IMR-90 (cell line): ENCODE measurements around the gene ZFHX3. TPM values are rescaled to one million over a fixed set of nuclear protein-coding genes. Genes with fewer than 3 reads are reported as not detected.

ENCODE experiments used
- ATAC-seq: fragments of 200-7000 bp; cut with Tn5 transposase; 2 replicates; pipeline ENCODE4 v1.9.1; 2020; ENCODE audit warnings: low read depth, mild to moderate bottlenecking, moderate library complexity
- BruUV-seq: library from RNA; stranded (reverse); fragments of 400-500 nt; replicated peaks from 2 replicates; lab custom pipeline; 2021; lab: Mats Ljungman, UMichigan
- CTCF ChIA-PET: fragments of 300-600 bp; formaldehyde crosslinking; extraction: SDS; loops from one replicate; lab custom pipeline; 2021; ENCODE audit warnings: antibody characterized with exemption; lab: Yijun Ruan, JAX
- POLR2A ChIA-PET: fragments of 300-600 bp; sonication (Branson Sonifier 250); formaldehyde crosslinking; loops from one replicate; lab custom pipeline; 2022; ENCODE audit warnings: antibody characterized with exemption; ENCODE audit not compliant: unreplicated experiment; lab: Charles Lee
- DNase-seq: peaks from one replicate; pipeline ENCODE4 v3.0.0; 2013
- H2AFZ ChIP-seq: replicated peaks from 2 replicates; pipeline ENCODE3; 2013; ENCODE audit warnings: low read length, mild to moderate bottlenecking; ENCODE audit not compliant: poor library complexity
- H2AK5ac ChIP-seq: 2 replicates; pipeline ENCODE4 v1.6.1; 2013; ENCODE audit warnings: low read depth, low read length, inconsistent platforms
- H2AK9ac ChIP-seq: replicated peaks from 2 replicates; pipeline ENCODE3; 2013; ENCODE audit warnings: mild to moderate bottlenecking, low read depth, low read length, moderate library complexity; ENCODE audit not compliant: poor library complexity
- H2BK120ac ChIP-seq: 2 replicates; pipeline ENCODE4 v1.6.1; 2013; ENCODE audit warnings: low read depth, low read length, inconsistent platforms
- H2BK15ac ChIP-seq: 3 replicates; pipeline ENCODE4 v1.6.1; 2013; ENCODE audit warnings: low read depth, low read length, inconsistent platforms
- H2BK20ac ChIP-seq: 2 replicates; pipeline ENCODE4 v1.6.1; 2013; ENCODE audit warnings: low read depth, mild to moderate bottlenecking, inconsistent platforms, low read length, moderate library complexity
- H2BK5ac ChIP-seq: 2 replicates; pipeline ENCODE4 v1.6.1; 2013; ENCODE audit warnings: mild to moderate bottlenecking, low read depth, low read length, inconsistent platforms; ENCODE audit not compliant: poor library complexity, severe bottlenecking
- H3K14ac ChIP-seq: replicated peaks from 2 replicates; pipeline ENCODE4 v1.6.1; 2013; ENCODE audit warnings: low read depth, low read length, inconsistent platforms
- H3K18ac ChIP-seq: 2 replicates; pipeline ENCODE4 v1.6.1; 2013; ENCODE audit warnings: low read depth, low read length, control low read depth
- H3K23ac ChIP-seq: 2 replicates; pipeline ENCODE4 v1.6.1; 2013; ENCODE audit warnings: low read depth, low read length, inconsistent platforms
- H3K27ac ChIP-seq: 2 replicates; pipeline ENCODE4 v1.5.1; 2013; ENCODE audit warnings: mild to moderate bottlenecking, control low read depth, low read length; ENCODE audit not compliant: insufficient read depth
- H3K27me3 ChIP-seq: 2 replicates; pipeline ENCODE4 v1.6.1; 2013; ENCODE audit warnings: low read length; ENCODE audit not compliant: control insufficient read depth, insufficient read depth
- H3K36me3 ChIP-seq: 2 replicates; pipeline ENCODE4 v1.6.1; 2013; ENCODE audit warnings: low read length, mixed read lengths; ENCODE audit not compliant: control insufficient read depth, insufficient read depth
- H3K4ac ChIP-seq: 2 replicates; pipeline ENCODE4 v1.6.1; 2013; ENCODE audit warnings: low read depth, low read length, inconsistent platforms
- H3K4me1 ChIP-seq: 2 replicates; pipeline ENCODE4 v1.6.1; 2013; ENCODE audit warnings: low read length, mixed read lengths; ENCODE audit not compliant: control insufficient read depth, insufficient read depth
- H3K4me2 ChIP-seq: 2 replicates; pipeline ENCODE4 v1.6.1; 2013; ENCODE audit warnings: low read depth, mild to moderate bottlenecking, control low read depth, low read length, moderate library complexity
- H3K4me3 ChIP-seq: 2 replicates; pipeline ENCODE4 v1.5.1; 2013; ENCODE audit warnings: low read depth, mild to moderate bottlenecking, control low read depth, low read length, moderate library complexity; ENCODE audit not compliant: insufficient read depth
- H3K56ac ChIP-seq: 2 replicates; pipeline ENCODE4 v1.6.1; 2013; ENCODE audit warnings: low read length, inconsistent platforms; ENCODE audit not compliant: insufficient read depth; ENCODE audit errors: extremely low read depth
- H3K79me1 ChIP-seq, 2 experiments: 2 replicates each; pipeline ENCODE4 v1.6.1; 2013; ENCODE audit warnings: low read length in 2 of 2, inconsistent platforms in 1 of 2, low read depth in 1 of 2
- H3K9ac ChIP-seq: 2 replicates; pipeline ENCODE4 v1.6.1; 2013; ENCODE audit warnings: low read depth, low read length, control low read depth
- H3K9me1 ChIP-seq: 2 replicates; pipeline ENCODE4 v1.6.1; 2013; ENCODE audit warnings: low read length, inconsistent platforms; ENCODE audit not compliant: insufficient read depth
- H3K9me3 ChIP-seq: 2 replicates; pipeline ENCODE4 v1.6.1; 2013; ENCODE audit warnings: low read length; ENCODE audit not compliant: control insufficient read depth, insufficient read depth
- H4K20me1 ChIP-seq: 2 replicates; pipeline ENCODE4 v1.6.1; 2013; ENCODE audit warnings: low read length, inconsistent platforms; ENCODE audit not compliant: insufficient read depth
- H4K5ac ChIP-seq: 2 replicates; pipeline ENCODE4 v1.6.1; 2013; ENCODE audit warnings: mild to moderate bottlenecking, low read depth, low read length, control low read depth
- H4K8ac ChIP-seq, 2 experiments: 2 replicates each; pipeline ENCODE4 v1.6.1; 2013; ENCODE audit warnings: low read depth in 2 of 2, low read length in 2 of 2, control low read depth in 1 of 2, inconsistent platforms in 1 of 2
- H4K91ac ChIP-seq: 2 replicates; pipeline ENCODE4 v1.6.1; 2013; ENCODE audit warnings: low read depth, low read length, inconsistent platforms; ENCODE audit not compliant: insufficient read depth
- BHLHE40 ChIP-seq: fragments of 150-350 bp; IDR thresholded peaks from 2 replicates; pipeline ENCODE4 v1.6.1; 2016; ENCODE audit warnings: mild to moderate bottlenecking, low read depth, low read length
- FOS ChIP-seq: fragments of 150-350 bp; IDR thresholded peaks from 2 replicates; pipeline ENCODE4 v1.6.1; 2016; ENCODE audit warnings: low read depth, low read length
- MAZ ChIP-seq: IDR thresholded peaks from 2 replicates; pipeline ENCODE4 v1.6.1; 2012; ENCODE audit warnings: low read depth, mild to moderate bottlenecking, low read length, improper control_type of control experiment, moderate library complexity, borderline replicate concordance
- RAD21 ChIP-seq: IDR thresholded peaks from 2 replicates; pipeline ENCODE4 v1.6.1; 2012; ENCODE audit warnings: low read length, improper control_type of control experiment
- RFX5 ChIP-seq: IDR thresholded peaks from 2 replicates; pipeline ENCODE4 v1.8.0; 2012; ENCODE audit warnings: low read depth, mild to moderate bottlenecking, low read length, moderate library complexity
- SMC3 ChIP-seq: fragments of 150-350 bp; IDR thresholded peaks from 2 replicates; pipeline ENCODE4 v1.6.1; 2016; ENCODE audit warnings: low read depth, mild to moderate bottlenecking, antibody characterized with exemption, low read length, moderate library complexity
- WGBS, 2 experiments: methylation state at CpG; one replicate each; pipeline versions ENCODE4 v1.1.5 to v1.1.7; 2013; ENCODE audit warnings: missing lambda C conversion rate in 2 of 2; ENCODE audit not compliant: insufficient read length in 1 of 2; ENCODE audit errors: extremely low coverage in 2 of 2; 5-methylcytosine and 5-hydroxymethylcytosine counted together
- dilution Hi-C: fragments of 300-500 bp; cut with HindIII; formaldehyde crosslinking; loops from one replicate; pipeline ENCODE4 v1.14.3; 2018; ENCODE audit warnings: low sequenced_read_pairs; ENCODE audit not compliant: unreplicated experiment
- in situ Hi-C: fragments of 300-500 bp; cut with MboI; formaldehyde crosslinking; loops from 3 replicates; pipeline ENCODE4 v1.14.3; 2019; ENCODE audit warnings: low sequenced_read_pairs, inconsistent platforms, mixed read lengths
- intact Hi-C: fragments of 100-400 bp; cut with micrococcal nuclease; formaldehyde crosslinking; loops from 2 replicates; pipeline ENCODE4 v1.10.0; 2022
- polyA plus RNA-seq, 3 experiments: library from polyadenylated mRNA; depleted of rRNA; stranded (reverse); fragments of >200 nt; gene quantifications; 2 replicates each; pipeline ENCODE4 v1.2.3, GENCODE V29; 2012; ENCODE audit warnings: low replicate concordance in 1 of 3
- total RNA-seq: library from RNA; depleted of rRNA; stranded (reverse); fragments of >200 nt; gene quantifications from 2 replicates; pipeline ENCODE4 v1.2.3, GENCODE V29; 2012
- TF ChIP-seq, protein P1 (sequence below): fragments of 150-350 bp; IDR thresholded peaks from 2 replicates; pipeline ENCODE4 v1.6.1; 2016; ENCODE audit warnings: low read depth, mild to moderate bottlenecking, low read length, moderate library complexity, borderline replicate concordance
- TF ChIP-seq, protein P2 (sequence below): conservative IDR thresholded peaks from 2 replicates; pipeline ENCODE4 v1.5.1; 2012; ENCODE audit warnings: mild to moderate bottlenecking, low read depth, low read length, improper control_type of control experiment

The ZFHX3 gene
- total and polyA plus RNA-seq, 2 of the 4 experiments (the other 2 are of a cell fraction) = 1.4 to 1.7 TPM

DNA sequence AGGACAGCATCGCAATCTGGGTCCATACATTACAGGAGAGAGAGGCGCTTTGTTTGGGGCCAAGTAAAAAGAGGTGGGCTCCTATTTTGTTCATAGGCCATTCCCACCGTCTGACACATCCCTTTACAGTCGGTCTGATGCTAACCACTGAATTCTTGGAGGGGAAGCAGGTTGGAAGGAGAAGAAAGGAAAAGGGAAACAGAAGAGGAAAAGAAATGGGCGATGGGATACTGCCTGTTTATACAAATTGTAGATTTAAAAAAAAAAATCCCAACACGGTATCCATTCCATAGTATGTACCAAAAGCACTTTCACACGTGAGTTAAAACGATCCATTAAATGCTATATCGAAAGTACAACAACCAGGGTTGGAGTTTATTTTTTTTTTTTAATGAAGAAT lies 4.0 kb upstream of the ZFHX3 start (continued):
- TF ChIP-seq FOS = no peak

DNA sequence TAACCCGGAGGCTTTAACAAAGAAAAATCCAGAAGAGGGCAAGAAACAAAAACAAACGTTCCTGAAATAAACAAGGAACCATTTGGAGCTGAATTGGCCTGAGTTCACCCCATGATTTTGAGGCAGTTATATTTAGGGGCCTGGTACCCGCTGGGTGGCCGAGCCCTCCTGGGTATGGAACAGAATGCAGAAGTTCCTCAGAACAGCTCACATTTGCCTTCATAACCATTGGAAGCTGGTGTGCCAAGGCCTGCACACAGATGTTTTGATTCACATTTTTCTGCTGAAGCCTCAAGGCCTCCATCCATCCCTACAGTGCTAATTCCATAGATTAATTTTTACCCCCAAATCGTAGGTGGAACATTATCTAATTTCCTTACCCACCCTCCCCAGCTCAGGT lies 3.3 kb upstream of the ZFHX3 start:
- dilution Hi-C loops (no loop called here), intact Hi-C loops (loop anchor here (5.0 to 10.0 kb wide), 6 partner anchors 364 to 926 kb away; no protein-coding TSS in a partner anchor), in situ Hi-C loops (loop anchor here (10.0 to 25.0 kb wide), 2 partner anchors 206 to 1236 kb away; partner anchors contain the start of gene PSMD7)
- WGBS, 2 experiments = 0% methylated on average over 1 of the region's 5 CpGs; no CpG with 5 or more reads in 1 of the 2 experiments
- POLR2A ChIA-PET = no interaction called here
- TF ChIP-seq RFX5 (no peak), RAD21 (no peak), MAZ (no peak), SMC3 (no peak), BHLHE40 (no peak)
- TF ChIP-seq, protein P1, sequence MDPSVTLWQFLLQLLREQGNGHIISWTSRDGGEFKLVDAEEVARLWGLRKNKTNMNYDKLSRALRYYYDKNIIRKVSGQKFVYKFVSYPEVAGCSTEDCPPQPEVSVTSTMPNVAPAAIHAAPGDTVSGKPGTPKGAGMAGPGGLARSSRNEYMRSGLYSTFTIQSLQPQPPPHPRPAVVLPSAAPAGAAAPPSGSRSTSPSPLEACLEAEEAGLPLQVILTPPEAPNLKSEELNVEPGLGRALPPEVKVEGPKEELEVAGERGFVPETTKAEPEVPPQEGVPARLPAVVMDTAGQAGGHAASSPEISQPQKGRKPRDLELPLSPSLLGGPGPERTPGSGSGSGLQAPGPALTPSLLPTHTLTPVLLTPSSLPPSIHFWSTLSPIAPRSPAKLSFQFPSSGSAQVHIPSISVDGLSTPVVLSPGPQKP = no peak
- TF ChIP-seq, protein P2, sequence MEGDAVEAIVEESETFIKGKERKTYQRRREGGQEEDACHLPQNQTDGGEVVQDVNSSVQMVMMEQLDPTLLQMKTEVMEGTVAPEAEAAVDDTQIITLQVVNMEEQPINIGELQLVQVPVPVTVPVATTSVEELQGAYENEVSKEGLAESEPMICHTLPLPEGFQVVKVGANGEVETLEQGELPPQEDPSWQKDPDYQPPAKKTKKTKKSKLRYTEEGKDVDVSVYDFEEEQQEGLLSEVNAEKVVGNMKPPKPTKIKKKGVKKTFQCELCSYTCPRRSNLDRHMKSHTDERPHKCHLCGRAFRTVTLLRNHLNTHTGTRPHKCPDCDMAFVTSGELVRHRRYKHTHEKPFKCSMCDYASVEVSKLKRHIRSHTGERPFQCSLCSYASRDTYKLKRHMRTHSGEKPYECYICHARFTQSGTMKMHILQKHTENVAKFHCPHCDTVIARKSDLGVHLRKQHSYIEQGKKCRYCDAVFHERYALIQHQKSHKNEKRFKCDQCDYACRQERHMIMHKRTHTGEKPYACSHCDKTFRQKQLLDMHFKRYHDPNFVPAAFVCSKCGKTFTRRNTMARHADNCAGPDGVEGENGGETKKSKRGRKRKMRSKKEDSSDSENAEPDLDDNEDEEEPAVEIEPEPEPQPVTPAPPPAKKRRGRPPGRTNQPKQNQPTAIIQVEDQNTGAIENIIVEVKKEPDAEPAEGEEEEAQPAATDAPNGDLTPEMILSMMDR = no peak
- Histone ChIP-seq H3K9me1 (peaks cover 9% of the 10 kb centered on the region; the same call in 1 of the 2 replicates), H2BK120ac (peak overlapping the region; percentile 49), H2BK15ac (0 out of 3 replicates have a peak overlapping the region, but pooled peaks have one; percentile 51), H3K27me3 (no peaks in the 10 kb centered on the region), H2BK5ac (peak overlapping the region; percentile 41), H4K5ac (peak overlapping the region; percentile 40), H3K27ac (peak overlapping the region; percentile 62; the same call in 1 of the 2 replicates), H3K9me3 (no peaks in the 10 kb centered on the region), H3K4me3 (no peak overlapping the region), H2BK20ac (peak overlapping the region; percentile 59; the same call in 1 of the 2 replicates), H3K4me1 (peaks cover 47% of the 10 kb centered on the region), H2AK9ac (peak overlapping the region; percentile 20), H3K9ac (peak overlapping the region; percentile 11; the same call in 1 of the 2 replicates), H2AK5ac (peak overlapping the region; percentile 58; the same call in 1 of the 2 replicates), H4K20me1 (peaks cover 8% of the 10 kb centered on the region; the same call in 1 of the 2 replicates), H2AFZ (peak overlapping the region; percentile 72), H3K56ac (0 out of 2 replicates have a peak overlapping the region, but pooled peaks have one; percentile 0), H3K4me2 (peak overlapping the region; percentile 51), H3K4ac (peak overlapping the region; percentile 59), H3K18ac (peak overlapping the region; percentile 39), H3K36me3 (no peaks in the 10 kb centered on the region), H4K8ac (peak overlapping the region; percentile 24 to 78), H3K79me1 (peaks cover 29 to 74% of the 10 kb centered on the region in 2 experiments; a peak in 3 of 4 replicates), H4K91ac (peak overlapping the region; percentile 74), H3K23ac (peak overlapping the region; percentile 90), H3K14ac (peak overlapping the region; percentile 77; the same call in 1 of the 2 replicates)
- ATAC-seq (no peak), DNase-seq (no peak)
- BruUV-seq = no TSS peak
- CTCF ChIA-PET = interaction anchor here (0.9 to 1.2 kb wide), 2 partner anchors 48 to 219 kb away, joined by 3 to 4 read pairs; no protein-coding TSS in a partner anchor
